Activated CD4-positive, alpha-beta T cell treated with anti-CD3 and anti-CD28 coated beads, Interleukin-2, Interleukin-6, amounts not matched to agents 100 ng/mL and 50 ng/mL, durations not matched to agents 16 hours and 8 hours (primary cell): ENCODE measurements around the gene AEN.
"Not testable (repeated sequence)": the region's sequence is repeated elsewhere in the genome, so short reads cannot be mapped to it uniquely, and the experiment has no call there.

ENCODE experiments used
- DNase-seq: peaks from one replicate; pipeline ENCODE4 v3.0.0-alpha.2; 2020

AEN gene

DNA sequence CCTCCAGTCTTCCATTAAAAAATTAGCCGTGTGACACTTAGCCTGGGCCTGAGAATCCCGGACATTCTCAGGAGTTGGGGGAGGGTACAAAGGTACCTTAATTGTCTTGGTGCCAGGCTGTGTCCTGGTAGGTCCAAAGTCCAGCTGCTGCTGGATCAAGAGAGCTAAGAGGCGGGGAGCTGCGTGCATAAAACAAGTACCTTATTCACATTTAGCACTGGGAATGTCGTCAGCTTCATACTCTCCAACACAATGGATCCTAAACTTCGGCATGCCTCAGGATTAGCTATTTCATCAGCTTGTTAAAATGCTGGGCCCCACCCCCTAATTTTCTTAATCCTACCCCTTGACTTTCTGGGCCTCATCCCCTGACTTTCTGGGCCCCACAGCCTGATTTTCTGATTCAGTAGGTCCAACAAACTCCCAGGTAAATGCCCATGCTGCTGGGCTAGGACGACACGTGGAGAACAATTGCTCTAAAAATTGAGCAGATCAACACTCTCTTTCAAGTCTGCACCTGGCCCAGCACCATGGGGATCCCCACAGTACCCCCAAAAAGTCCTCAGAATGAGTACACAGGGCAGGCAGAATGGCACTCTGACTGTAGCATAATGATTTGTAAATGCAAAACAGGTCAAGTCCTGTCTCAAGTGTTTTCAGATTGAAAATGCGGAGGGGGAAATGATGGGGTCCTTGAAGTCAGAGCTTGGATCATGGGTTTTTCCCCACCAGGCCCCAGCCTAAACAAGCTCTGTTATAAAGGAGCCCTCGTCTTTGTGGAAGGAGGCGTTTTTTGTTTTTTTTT lies 5.6 kb upstream of the AEN start:
- no peak for DNase-seq

GRCh38 chr15:88616240-88616639 lies 4.9 kb upstream of the AEN start:
- no peak for DNase-seq

- no peak for DNase-seq
Measured at GRCh38 chr15:88617031-88617722, 4.0 kb upstream of the AEN start.

DNA sequence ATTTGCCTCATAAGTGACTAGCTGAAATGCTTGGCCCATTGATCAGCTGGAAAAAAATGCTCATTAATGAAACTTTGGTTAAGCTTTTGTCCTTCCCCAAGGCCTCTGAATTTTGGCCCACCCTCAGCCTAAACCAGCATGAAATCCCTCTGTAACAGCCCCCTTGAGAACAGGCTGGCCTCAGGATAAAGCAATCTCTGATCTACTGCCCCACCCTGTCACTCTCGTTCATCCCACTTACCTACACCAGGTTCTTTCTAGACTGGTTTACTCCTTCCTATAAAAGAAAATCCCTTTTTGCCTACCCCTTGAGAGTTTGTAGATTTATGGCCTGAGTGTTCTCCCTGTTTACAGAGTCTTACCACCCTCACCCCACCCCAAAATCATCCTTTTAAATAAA lies 3.4 kb upstream of the AEN start:
- no peak for DNase-seq

GRCh38 chr15:88618686-88619085 lies 2.5 kb upstream of the AEN start:
- DNase-seq = no peak

GRCh38 chr15:88619796-88620195 lies 1.3 kb upstream of the AEN start:
- no peak for DNase-seq

DNA sequence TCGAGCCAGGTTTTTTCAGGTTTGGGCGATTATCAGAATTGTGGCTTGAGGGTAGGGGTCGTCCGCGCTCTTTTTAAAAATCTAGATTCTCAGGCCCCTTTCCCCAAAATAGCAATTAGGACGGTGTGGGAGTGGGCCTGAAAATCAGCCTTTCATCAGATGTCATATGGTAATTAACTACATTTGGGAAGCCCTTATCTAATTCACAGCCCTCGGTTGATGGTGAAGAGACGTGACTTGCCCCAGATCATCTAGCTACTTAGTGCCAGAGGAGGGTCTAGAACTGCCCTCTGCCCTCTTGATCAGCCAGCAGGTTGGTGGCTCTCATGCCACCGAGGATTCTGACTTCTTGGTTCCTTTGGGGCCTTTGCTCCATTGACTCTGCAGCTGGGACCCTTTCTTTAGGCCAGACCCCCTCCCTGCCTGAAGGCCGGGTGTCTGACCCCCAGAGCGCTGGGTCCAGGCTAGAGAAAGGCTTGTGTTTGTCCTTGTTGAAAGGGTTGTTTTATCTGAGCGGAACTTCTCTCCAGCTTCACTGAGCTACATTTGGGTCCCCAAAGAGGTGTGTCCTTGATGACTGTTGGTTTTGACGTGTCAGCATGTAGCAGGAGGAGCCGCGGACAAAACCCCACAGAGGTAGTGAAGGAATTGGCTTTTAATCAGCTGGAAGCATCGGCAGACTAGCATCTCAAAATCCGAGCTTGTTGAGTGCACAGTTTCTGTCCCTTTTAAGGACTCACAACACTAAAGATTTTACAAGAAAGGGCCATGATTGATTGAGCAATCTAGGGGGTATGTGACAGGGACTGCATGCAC lies 857 bp downstream of the AEN start:
- DNase-seq = peak; percentile 77

- no peak for DNase-seq
Measured at GRCh38 chr15:88622605-88622975, 1.4 kb downstream of the AEN start.

GRCh38 chr15:88623061-88623460 lies 1.9 kb downstream of the AEN start:
- peak; percentile 86 for DNase-seq

DNA sequence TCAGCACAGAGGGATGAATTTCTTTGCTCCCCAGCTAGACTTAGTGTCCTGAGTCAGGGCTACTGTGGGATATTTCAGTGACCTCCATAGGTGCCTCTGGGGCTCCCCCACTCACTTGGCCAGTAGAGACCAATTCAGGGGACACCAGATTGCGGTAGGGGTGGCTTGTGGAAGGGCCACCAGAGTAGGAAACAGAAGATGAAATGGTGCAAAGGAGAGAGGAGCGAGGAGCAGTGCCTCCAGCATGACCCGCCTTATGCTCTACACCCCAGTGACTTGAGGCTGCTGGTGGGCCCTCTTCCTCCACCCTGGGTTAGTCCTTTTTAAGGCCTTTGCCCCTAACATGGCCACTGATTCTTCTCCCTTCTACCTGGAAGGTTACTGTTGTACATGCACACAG lies 2.5 kb downstream of the AEN start:
- no peak for DNase-seq

DNA sequence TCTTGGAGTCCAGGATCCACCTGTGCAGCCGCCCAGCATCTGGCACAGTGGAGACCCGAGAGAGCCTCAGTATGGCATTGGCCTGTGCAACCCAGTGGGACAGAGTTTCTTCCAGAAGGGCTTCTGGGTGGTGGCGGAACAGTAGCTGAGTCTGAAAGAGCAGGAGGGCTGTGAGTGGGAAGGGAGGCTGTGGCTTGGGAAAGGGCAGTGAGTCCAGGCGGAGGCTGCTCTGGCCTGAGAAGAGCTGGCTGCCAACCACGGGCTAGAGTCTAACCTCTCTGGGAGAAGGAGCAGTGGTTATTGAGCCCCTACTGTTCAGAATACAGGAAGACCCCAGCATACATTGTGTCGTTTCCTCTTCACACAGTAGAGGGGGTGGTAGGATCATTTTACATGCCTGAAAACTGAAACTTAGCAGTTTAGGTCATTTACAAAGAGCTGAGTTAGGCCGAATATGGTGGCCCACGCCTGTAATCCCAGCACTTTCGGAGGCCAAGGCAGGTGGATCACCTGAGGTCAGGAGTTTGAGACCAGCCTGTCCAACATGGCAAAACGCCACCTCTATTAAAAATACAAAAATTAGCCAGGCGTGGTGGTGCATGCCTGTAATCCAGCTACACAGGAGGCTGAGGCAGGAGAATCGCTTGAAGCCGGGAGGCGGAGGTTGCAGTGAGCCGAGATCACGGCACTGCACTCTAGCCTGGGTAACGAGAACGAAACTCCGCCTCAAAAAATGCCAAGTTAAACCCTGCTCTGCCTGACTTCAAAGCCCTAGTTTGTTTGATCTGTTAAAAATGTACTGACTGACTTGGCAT lies 3.2 kb downstream of the AEN start:
- DNase-seq = peak; percentile 58

GRCh38 chr15:88624971-88625490 lies 3.9 kb downstream of the AEN start:
- no peak for DNase-seq

DNA sequence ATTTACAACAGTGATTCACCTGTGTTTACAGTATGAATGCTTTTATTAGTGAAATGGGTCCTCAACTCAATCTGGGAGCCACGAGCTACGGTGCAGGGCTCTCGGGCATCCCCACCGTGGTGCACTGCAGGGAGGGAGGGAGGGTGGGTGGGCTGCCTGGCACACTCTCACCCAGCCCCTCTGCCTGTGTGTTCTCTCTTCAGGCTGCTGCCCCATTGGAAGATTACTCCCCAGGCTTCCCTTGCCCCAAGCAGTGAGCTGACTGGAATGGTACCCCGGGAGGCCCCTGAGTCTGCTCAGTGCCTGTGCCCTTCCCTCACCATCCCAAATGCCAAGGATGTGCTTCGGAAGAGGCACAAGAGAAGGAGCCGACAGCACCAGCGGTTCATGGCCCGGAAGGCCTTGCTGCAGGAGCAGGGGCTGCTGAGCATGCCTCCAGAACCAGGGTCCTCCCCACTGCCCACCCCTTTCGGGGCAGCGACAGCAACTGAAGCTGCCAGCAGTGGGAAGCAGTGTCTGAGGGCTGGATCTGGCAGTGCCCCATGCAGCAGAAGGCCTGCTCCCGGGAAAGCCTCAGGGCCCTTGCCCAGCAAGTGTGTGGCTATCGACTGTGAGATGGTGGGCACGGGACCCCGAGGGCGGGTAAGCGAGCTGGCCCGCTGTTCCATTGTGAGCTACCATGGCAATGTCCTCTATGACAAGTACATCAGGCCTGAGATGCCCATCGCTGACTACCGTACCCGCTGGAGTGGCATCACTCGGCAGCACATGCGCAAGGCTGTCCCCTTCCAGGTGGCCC lies 5.0 kb downstream of the AEN start:
- DNase-seq = no peak

DNA sequence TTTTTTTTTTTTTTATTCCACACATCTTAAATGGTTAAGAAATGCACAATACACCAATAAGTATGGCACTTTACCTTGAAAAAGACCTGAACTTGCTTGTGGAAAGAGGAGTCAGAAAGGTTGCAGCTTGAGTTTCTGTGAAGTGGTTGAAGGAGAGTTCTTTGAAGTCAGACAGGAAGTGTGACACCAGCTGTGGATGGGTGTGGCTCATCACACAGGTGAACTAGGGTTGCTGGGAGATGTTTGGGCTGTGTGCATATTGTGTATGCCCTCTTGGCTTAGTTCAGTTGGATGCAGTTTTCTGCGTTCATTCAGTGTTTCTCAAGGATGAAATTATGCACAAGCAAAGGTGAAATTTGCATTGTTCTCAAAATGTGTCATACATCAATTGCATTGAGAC lies 6.3 kb downstream of the AEN start:
- DNase-seq = peak; percentile 69

GRCh38 chr15:88628018-88628654 lies 7.0 kb downstream of the AEN start:
- DNase-seq = no peak

DNA sequence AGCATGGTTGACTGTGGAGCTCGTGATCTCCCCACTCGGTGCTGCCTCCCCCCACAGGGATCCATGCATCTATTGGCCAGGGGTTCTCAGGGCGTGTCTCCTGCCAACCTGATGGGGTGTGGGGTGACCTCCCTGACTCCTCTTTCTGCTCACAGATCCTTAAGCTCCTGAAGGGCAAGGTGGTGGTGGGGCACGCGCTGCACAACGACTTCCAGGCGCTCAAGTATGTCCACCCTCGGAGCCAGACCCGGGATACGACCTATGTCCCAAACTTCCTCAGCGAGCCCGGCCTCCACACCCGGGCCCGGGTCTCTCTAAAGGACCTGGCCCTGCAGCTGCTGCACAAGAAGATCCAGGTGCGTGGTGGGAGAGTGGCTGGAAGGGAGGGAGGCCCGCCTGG lies 7.9 kb downstream of the AEN start:
- no peak for DNase-seq

DNA sequence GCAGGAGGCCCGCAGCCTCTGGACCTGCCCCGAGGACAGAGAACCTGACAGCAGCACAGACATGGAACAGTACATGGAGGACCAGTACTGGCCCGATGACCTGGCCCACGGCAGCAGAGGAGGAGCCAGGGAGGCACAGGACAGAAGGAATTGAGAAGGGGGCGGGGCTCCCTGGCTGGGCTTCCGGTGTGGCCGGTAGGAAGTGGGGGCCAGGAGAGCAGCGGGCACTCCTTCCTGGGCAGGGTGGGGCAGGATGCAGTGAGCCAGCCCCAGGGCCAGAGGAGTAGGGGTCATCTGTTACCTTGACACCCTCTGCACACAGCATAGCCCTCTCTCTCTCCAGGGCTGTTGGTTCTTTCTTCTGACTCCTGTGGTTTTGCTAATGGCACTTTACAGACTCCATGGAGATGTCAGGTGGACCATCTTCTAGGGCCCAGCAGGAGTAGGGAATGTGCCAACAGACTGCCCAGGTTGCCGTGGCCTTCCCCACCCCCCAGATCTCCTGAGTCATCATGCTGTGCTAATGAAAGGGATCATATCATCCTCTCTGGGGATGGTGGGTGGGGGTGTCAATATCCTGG lies 9.1 kb downstream of the AEN start:
- no peak for DNase-seq

DNA sequence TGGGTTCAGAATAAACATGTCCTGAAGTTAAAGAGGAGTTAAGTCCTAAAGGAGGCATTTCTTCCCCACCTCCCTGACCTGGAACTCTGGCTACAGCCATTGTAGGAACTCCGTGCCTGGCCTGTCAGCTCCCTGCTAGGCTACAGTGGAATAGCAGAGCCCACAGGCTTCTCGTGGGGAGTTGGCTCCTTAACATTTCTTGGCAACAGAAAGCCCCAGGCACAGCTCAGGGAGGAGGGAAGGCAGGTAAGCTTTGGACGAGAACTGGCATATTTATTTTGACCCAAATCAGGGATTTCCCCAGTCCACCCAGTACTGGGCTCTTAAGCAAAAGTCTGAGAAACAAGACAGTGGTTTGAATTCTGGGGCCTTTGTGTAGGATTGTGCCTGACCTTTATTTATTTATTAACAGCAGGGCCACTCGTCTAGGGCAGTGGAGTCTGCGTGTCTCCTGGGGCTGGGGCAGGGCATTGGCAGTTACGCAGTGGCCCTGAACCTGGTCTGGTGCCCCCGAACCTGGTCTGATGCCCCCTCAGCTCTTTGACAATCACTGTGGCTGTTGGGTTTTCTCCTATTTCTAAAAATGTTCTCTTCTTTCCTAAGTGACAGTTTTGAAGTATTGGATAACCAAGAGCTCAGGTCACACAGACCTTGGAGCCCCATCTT lies 9.8 kb downstream of the AEN start:
- DNase-seq = no peak

DNA sequence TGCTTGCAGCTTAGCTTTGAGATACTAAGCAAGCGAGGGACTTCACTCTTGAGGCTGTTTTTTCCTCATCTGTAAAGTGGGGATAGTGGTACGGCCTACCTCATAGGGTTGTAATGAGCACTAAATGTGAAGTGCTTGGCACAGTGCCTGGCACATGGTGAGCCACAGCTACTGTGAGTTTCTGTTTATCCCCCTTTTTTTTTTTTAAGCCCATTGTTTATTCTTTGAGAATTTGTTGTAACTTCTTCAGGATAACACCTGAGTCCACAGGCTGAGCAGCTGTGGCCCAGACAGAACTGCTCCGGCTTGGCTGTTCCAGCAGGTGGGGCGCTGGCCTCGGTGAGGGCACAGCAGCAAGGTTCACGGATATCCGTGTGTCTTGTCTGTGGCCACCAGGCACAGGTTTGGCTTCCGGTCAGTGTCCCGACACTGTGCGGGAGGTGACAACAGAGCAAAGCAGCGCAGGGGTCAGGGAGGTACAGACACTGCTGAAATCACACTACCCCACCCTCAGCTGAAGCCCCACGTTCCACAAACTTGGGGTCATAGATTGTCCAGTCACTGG lies 10.4 kb downstream of the AEN start:
- DNase-seq = no peak

- DNase-seq = not testable (repeated sequence)
Measured at GRCh38 chr15:88632797-88633196, 11.7 kb downstream of the AEN start.
